Measurements from ENCODE around the gene KRT39. TPM values are rescaled to one million over a fixed set of nuclear protein-coding genes. Genes with fewer than 3 reads are reported as not detected.

The KRT39 gene
- total RNA-seq, 2 donors from 2014 or later: not detected

GRCh38 chr17:40978575-40979151 is 11.9 kb upstream of the KRT39 start:
- H3K9ac ChIP-seq (ENCODE audit: extremely low read depth, low read length, poor library complexity, severe bottlenecking): no peak overlapping the region
- no peak overlapping the region for H3K27ac Mint-ChIP-seq
- H3K27me3 Mint-ChIP-seq (ENCODE audit: insufficient read depth): peaks cover 3% of the 10 kb centered on the region
- no peaks in the 10 kb centered on the region for H3K9me3 ChIP-seq (ENCODE audit: control insufficient read depth, low read length)
- H3K4me1 ChIP-seq (ENCODE audit: control insufficient read depth, insufficient read depth, low read length): peaks cover 8% of the 10 kb centered on the region
- H3K27ac ChIP-seq (ENCODE audit: low read depth, low read length): no peak overlapping the region
- peaks cover 10% of the 10 kb centered on the region for H3K4me1 Mint-ChIP-seq
- H3K4me3 Mint-ChIP-seq: no peak overlapping the region
- no peak for TF ChIP-seq CTCF (conservative IDR thresholded peaks at IDR 0.05)
- no peaks in the 10 kb centered on the region for H3K9me3 Mint-ChIP-seq
- H3K4me3 ChIP-seq (ENCODE audit: low read length): no peak overlapping the region
- no peak for DNase-seq
- no peaks in the 10 kb centered on the region for H3K36me3 Mint-ChIP-seq (ENCODE audit: low read depth)
- H3K36me3 ChIP-seq (ENCODE audit: control insufficient read depth, insufficient read depth, low read length): no peaks in the 10 kb centered on the region
- WGBS, 2 experiments (ENCODE audit: insufficient coverage in 1 of 2, insufficient read length in 1 of 2): 92 to 96% methylated on average over 8 to 13 of the region's 13 CpGs
- H3K27me3 ChIP-seq (ENCODE audit: control insufficient read depth, insufficient read depth, low read length, poor library complexity, severe bottlenecking): peaks cover 10% of the 10 kb centered on the region

- peaks cover 4% of the 10 kb centered on the region for H3K4me1 ChIP-seq (ENCODE audit: control insufficient read depth, insufficient read depth, low read length)
- no peak overlapping the region for H3K4me3 ChIP-seq (ENCODE audit: low read length)
- Mint-ChIP-seq H3K36me3 (ENCODE audit: low read depth) (no peaks in the 10 kb centered on the region), H3K4me1 (peaks cover 8% of the 10 kb centered on the region), H3K27ac (no peak overlapping the region), H3K9me3 (peaks cover 4% of the 10 kb centered on the region), H3K27me3 (ENCODE audit: insufficient read depth) (peaks cover 3% of the 10 kb centered on the region), H3K4me3 (no peak overlapping the region)
- no peak overlapping the region for H3K9ac ChIP-seq (ENCODE audit: extremely low read depth, low read length, poor library complexity, severe bottlenecking)
- DNase-seq: no peak
- no peak overlapping the region for H3K27ac ChIP-seq (ENCODE audit: low read depth, low read length)
- peaks cover 10% of the 10 kb centered on the region for H3K27me3 ChIP-seq (ENCODE audit: control insufficient read depth, insufficient read depth, low read length, poor library complexity, severe bottlenecking)
- TF ChIP-seq CTCF (conservative IDR thresholded peaks at IDR 0.05): no peak
- no peaks in the 10 kb centered on the region for H3K9me3 ChIP-seq (ENCODE audit: control insufficient read depth, low read length)
- H3K36me3 ChIP-seq (ENCODE audit: control insufficient read depth, insufficient read depth, low read length): no peaks in the 10 kb centered on the region
These were observed 8.8 kb upstream of the KRT39 start for GRCh38 chr17:40975516-40975915.

GRCh38 chr17:40974366-40974765 is 7.6 kb upstream of the KRT39 start:
- H3K27me3 Mint-ChIP-seq (ENCODE audit: insufficient read depth): peaks cover 3% of the 10 kb centered on the region
- peaks cover 4% of the 10 kb centered on the region for H3K9me3 Mint-ChIP-seq
- Histone ChIP-seq H3K9me3 (ENCODE audit: control insufficient read depth, low read length) (no peaks in the 10 kb centered on the region), H3K4me1 (ENCODE audit: control insufficient read depth, insufficient read depth, low read length) (no peaks in the 10 kb centered on the region), H3K4me3 (ENCODE audit: low read length) (no peak overlapping the region), H3K27me3 (ENCODE audit: control insufficient read depth, insufficient read depth, low read length, poor library complexity, severe bottlenecking) (peaks cover 10% of the 10 kb centered on the region), H3K27ac (ENCODE audit: low read depth, low read length) (no peak overlapping the region), H3K9ac (ENCODE audit: extremely low read depth, low read length, poor library complexity, severe bottlenecking) (no peak overlapping the region), H3K36me3 (ENCODE audit: control insufficient read depth, insufficient read depth, low read length) (no peaks in the 10 kb centered on the region)
- no peak overlapping the region for H3K27ac Mint-ChIP-seq
- no peaks in the 10 kb centered on the region for H3K36me3 Mint-ChIP-seq (ENCODE audit: low read depth)
- DNase-seq: no peak
- no peak for TF ChIP-seq CTCF (conservative IDR thresholded peaks at IDR 0.05)
- WGBS, 2 experiments (ENCODE audit: insufficient coverage in 1 of 2, insufficient read length in 1 of 2): 96% methylated on average over 3 of the region's 3 CpGs; no CpG with 5 or more reads in 1 of the 2 experiments
- no peaks in the 10 kb centered on the region for H3K4me1 Mint-ChIP-seq
- no peak overlapping the region for H3K4me3 Mint-ChIP-seq

Measured in endodermal cell (in vitro differentiated cells).